Measurements from ENCODE around the gene PHOX2B.
"Not testable (repeated sequence)": the region's sequence is repeated elsewhere in the genome, so short reads cannot be mapped to it uniquely, and the experiment has no call there.

The PHOX2B gene

GRCh38 chr4:41744572-41745291 lies 3.8 kb downstream of the PHOX2B start:
- in situ Hi-C loops (cut with MboI; ENCODE audit: low sequenced_read_pairs): no loop called here
- Histone ChIP-seq H3K4me3 (no peak overlapping the region), H3K27me3 (ENCODE audit: low read depth) (peaks cover 24% of the 10 kb centered on the region)

DNA sequence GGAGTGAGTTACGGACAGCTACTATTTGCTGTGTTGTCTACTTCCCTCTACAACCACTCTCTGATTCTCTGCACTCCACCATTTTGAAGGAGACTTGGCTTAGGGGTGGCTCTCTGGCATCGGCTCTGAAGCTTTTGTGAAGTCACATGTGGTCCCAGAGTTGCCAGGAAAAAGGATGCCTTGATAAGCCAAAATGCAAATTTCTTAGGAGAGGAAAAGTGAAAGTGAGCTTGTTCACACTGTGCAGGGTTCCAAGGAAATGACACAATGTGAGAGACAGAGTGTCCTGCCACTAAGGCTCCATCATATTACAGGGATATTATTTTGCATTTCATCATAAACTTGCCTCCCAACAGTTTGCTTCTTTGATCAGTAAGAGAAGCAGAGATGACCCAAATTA lies 7.2 kb downstream of the PHOX2B start:
- no peak for DNase-seq (ENCODE audit: low spot score in 2 of 2)
- Histone ChIP-seq H3K4me1 (no peaks in the 10 kb centered on the region), H3K36me3 (replicated peaks) (no peaks in the 10 kb centered on the region), H3K9me3 (peaks cover 6% of the 10 kb centered on the region; the same call in 1 of the 2 replicates), H3K27me3 (ENCODE audit: low read depth) (no peaks in the 10 kb centered on the region), H3K4me3 (no peak overlapping the region)
- in situ Hi-C loops (cut with MboI; ENCODE audit: low sequenced_read_pairs): no loop called here

More at GRCh38 chr4:41744572-41745291, 3.8 kb downstream of the PHOX2B start:
- peaks cover 7% of the 10 kb centered on the region for H3K4me1 ChIP-seq
- DNase-seq (ENCODE audit: low spot score in 2 of 2): no peak
- no peaks in the 10 kb centered on the region for H3K36me3 ChIP-seq (replicated peaks)
- H3K9me3 ChIP-seq: peaks cover 7% of the 10 kb centered on the region

DNA sequence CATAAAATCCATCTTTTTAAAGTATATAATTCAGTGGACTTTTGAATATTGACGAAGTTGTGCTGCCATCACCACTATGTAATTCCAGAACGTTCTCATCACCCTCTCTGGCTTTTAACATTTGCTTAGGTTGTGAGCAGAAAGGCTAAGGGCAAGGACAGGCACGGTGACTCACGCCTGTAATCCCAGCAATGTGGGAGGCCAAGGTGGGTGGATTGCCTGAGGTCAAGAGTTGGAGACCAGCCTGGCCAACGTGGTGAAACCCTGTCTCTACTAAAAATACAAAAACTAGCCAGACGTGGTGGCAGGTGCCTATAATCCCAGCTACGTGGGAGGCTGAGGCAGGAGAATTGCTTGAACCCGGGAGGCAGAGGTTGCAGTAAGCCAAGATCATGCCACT lies 11.0 kb downstream of the PHOX2B start:
- H3K4me3 ChIP-seq; in situ Hi-C loops (cut with MboI; ENCODE audit: low sequenced_read_pairs); H3K9me3 ChIP-seq; H3K4me1 ChIP-seq; H3K27me3 ChIP-seq (ENCODE audit: low read depth); H3K36me3 ChIP-seq (replicated peaks); DNase-seq (ENCODE audit: low spot score in 2 of 2): not testable (repeated sequence)

DNA sequence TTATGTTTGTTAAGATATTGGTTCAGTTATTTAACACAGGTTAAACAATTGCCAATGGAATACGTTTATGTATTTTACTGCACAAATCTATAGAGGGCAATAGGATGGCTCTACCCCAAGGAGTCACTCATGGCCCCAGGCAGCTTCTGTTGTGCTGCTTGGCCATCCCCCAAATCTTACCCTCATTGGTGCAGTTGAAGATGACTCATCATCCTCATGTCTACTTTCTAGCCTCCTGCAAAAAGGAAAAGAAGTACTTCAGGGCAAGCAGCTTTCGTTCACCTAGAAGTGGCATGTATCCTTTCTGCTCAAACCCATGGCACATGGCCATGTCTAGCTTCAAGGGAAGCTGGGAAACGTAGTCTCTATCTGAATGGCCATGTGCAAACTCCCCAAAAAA lies 14.2 kb downstream of the PHOX2B start:
- H3K36me3 ChIP-seq (replicated peaks): no peaks in the 10 kb centered on the region
- no peaks in the 10 kb centered on the region for H3K4me1 ChIP-seq
- no peak for DNase-seq (ENCODE audit: low spot score in 2 of 2)
- no peaks in the 10 kb centered on the region; the same call in 1 of the 2 replicates for H3K27me3 ChIP-seq (ENCODE audit: low read depth)
- H3K4me3 ChIP-seq: no peak overlapping the region
- in situ Hi-C loops (cut with MboI; ENCODE audit: low sequenced_read_pairs): no loop called here
- 0 out of 2 replicates have a peak, but pooled peaks cover 2% of the 10 kb centered on the region for H3K9me3 ChIP-seq

GRCh38 chr4:41731569-41732126 lies 16.9 kb downstream of the PHOX2B start:
- H3K4me1 ChIP-seq: no peaks in the 10 kb centered on the region
- in situ Hi-C loops (cut with MboI; ENCODE audit: low sequenced_read_pairs): no loop called here
- H3K4me3 ChIP-seq: no peak overlapping the region

GRCh38 chr4:41728573-41728913 lies 20.0 kb downstream of the PHOX2B start:
- H3K4me3 ChIP-seq: no peak overlapping the region
- in situ Hi-C loops (cut with MboI; ENCODE audit: low sequenced_read_pairs): no loop called here
- no peaks in the 10 kb centered on the region for H3K36me3 ChIP-seq (replicated peaks)
- H3K4me1 ChIP-seq: peaks cover 2% of the 10 kb centered on the region
- H3K9me3 ChIP-seq: no peaks in the 10 kb centered on the region; the same call in 1 of the 2 replicates
- no peaks in the 10 kb centered on the region; the same call in 1 of the 2 replicates for H3K27me3 ChIP-seq (ENCODE audit: low read depth)
- no peak for DNase-seq (ENCODE audit: low spot score in 2 of 2)

More at GRCh38 chr4:41731569-41732126, 16.9 kb downstream of the PHOX2B start:
- Histone ChIP-seq H3K9me3 (no peaks in the 10 kb centered on the region; the same call in 1 of the 2 replicates), H3K36me3 (replicated peaks) (no peaks in the 10 kb centered on the region), H3K27me3 (ENCODE audit: low read depth) (no peaks in the 10 kb centered on the region; the same call in 1 of the 2 replicates)
- no peak for DNase-seq (ENCODE audit: low spot score in 2 of 2)

GRCh38 chr4:41727861-41728572 lies 20.5 kb downstream of the PHOX2B start:
- Histone ChIP-seq H3K4me3 (no peak overlapping the region), H3K36me3 (replicated peaks) (no peaks in the 10 kb centered on the region), H3K4me1 (peaks cover 6% of the 10 kb centered on the region), H3K9me3 (no peaks in the 10 kb centered on the region; the same call in 1 of the 2 replicates), H3K27me3 (ENCODE audit: low read depth) (no peaks in the 10 kb centered on the region; the same call in 1 of the 2 replicates)
- DNase-seq (ENCODE audit: low spot score in 2 of 2): no peak
- in situ Hi-C loops (cut with MboI; ENCODE audit: low sequenced_read_pairs): no loop called here

- DNase-seq (ENCODE audit: low spot score in 2 of 2): peak in 1 of 2 experiments; percentile 20
- H3K27me3 ChIP-seq (ENCODE audit: low read depth): no peaks in the 10 kb centered on the region
- H3K36me3 ChIP-seq (replicated peaks): no peaks in the 10 kb centered on the region
- no peak overlapping the region for H3K4me3 ChIP-seq
- H3K4me1 ChIP-seq: peaks cover 6% of the 10 kb centered on the region
- H3K9me3 ChIP-seq: no peaks in the 10 kb centered on the region; the same call in 1 of the 2 replicates
- in situ Hi-C loops (cut with MboI; ENCODE audit: low sequenced_read_pairs): no loop called here
These were observed 23.3 kb downstream of the PHOX2B start for GRCh38 chr4:41725254-41725653.

- Histone ChIP-seq H3K36me3 (replicated peaks) (no peaks in the 10 kb centered on the region), H3K4me3 (no peak overlapping the region), H3K27me3 (ENCODE audit: low read depth) (no peaks in the 10 kb centered on the region), H3K9me3 (no peaks in the 10 kb centered on the region; the same call in 1 of the 2 replicates), H3K4me1 (peaks cover 6% of the 10 kb centered on the region)
- peak; percentile 57 to 75 for DNase-seq (ENCODE audit: low spot score in 2 of 2)
- in situ Hi-C loops (cut with MboI; ENCODE audit: low sequenced_read_pairs): no loop called here
These were observed 25.2 kb downstream of the PHOX2B start for GRCh38 chr4:41723286-41723685.

- DNase-seq (ENCODE audit: low spot score in 2 of 2): no peak
- Histone ChIP-seq H3K27me3 (ENCODE audit: low read depth) (no peaks in the 10 kb centered on the region), H3K9me3 (no peaks in the 10 kb centered on the region; the same call in 1 of the 2 replicates), H3K4me1 (peaks cover 6% of the 10 kb centered on the region), H3K36me3 (replicated peaks) (no peaks in the 10 kb centered on the region), H3K4me3 (no peak overlapping the region)
- in situ Hi-C loops (cut with MboI; ENCODE audit: low sequenced_read_pairs): no loop called here
These were observed 26.3 kb downstream of the PHOX2B start for GRCh38 chr4:41722181-41722580.

GRCh38 chr4:41719417-41719816 lies 29.1 kb downstream of the PHOX2B start:
- Histone ChIP-seq H3K27me3 (ENCODE audit: low read depth) (no peaks in the 10 kb centered on the region), H3K36me3 (replicated peaks) (no peaks in the 10 kb centered on the region), H3K9me3 (no peaks in the 10 kb centered on the region), H3K4me1 (peaks cover 6% of the 10 kb centered on the region), H3K4me3 (no peak overlapping the region)
- DNase-seq (ENCODE audit: low spot score in 2 of 2): no peak
- in situ Hi-C loops (cut with MboI; ENCODE audit: low sequenced_read_pairs): no loop called here

DNA sequence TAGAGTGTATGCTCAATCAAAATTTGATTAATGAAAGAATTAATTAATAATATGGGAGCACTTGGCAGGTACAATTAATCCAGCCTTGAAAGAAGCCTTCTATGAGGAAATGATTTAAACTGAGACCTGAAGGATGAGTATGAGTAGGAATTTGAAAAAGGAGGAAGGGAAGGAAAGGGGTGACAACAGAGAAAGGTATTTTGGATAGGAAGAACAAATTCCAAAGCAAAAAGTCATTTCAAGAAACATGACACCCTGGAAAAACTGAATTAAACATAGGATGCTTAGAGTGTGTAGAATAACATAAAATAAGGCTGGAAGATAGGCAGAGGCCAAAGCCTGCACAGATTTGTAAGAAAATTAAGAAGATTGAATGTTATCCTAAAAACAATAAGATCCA lies 29.6 kb downstream of the PHOX2B start:
- no peak for DNase-seq (ENCODE audit: low spot score in 2 of 2)
- peaks cover 6% of the 10 kb centered on the region for H3K4me1 ChIP-seq
- H3K4me3 ChIP-seq: no peak overlapping the region
- in situ Hi-C loops (cut with MboI; ENCODE audit: low sequenced_read_pairs): no loop called here
- H3K9me3 ChIP-seq: no peaks in the 10 kb centered on the region
- H3K27me3 ChIP-seq (ENCODE audit: low read depth): no peaks in the 10 kb centered on the region
- no peaks in the 10 kb centered on the region for H3K36me3 ChIP-seq (replicated peaks)

DNA sequence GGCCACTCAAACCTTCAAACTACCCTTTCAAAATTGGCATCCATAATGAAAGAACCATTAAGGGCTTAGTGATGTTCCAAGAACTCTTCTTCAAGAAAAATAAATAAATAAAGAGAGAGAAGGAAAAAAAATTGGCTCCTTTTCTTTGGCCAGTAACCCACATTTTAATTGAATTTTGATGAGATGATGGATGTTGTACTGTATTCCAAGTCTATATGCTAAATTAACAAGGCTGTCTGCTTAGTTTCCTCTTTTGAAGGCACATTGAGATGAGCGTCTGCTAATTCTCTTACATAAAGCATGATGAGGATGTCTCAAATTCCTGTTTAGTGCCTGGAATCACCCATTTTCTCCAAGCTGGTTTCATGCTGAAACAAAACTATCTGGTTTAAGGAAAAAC lies 33.4 kb downstream of the PHOX2B start:
- H3K4me1 ChIP-seq: peaks cover 5% of the 10 kb centered on the region
- no peaks in the 10 kb centered on the region for H3K9me3 ChIP-seq
- no peak overlapping the region for H3K4me3 ChIP-seq
- in situ Hi-C loops (cut with MboI; ENCODE audit: low sequenced_read_pairs): no loop called here
- no peak for DNase-seq (ENCODE audit: low spot score in 2 of 2)
- no peaks in the 10 kb centered on the region for H3K36me3 ChIP-seq (replicated peaks)
- no peaks in the 10 kb centered on the region for H3K27me3 ChIP-seq (ENCODE audit: low read depth)
